ENCODE measurements around the gene MFAP5. TPM values are rescaled to one million over a fixed set of nuclear protein-coding genes. Genes with fewer than 3 reads are reported as not detected.

The MFAP5 gene
- total RNA-seq, 1 donor = 57.9 TPM

GRCh38 chr12:8675591-8676036 is 13.0 kb upstream of the MFAP5 start:
- Histone ChIP-seq H3K4me3 (ENCODE audit: insufficient read depth, low read length) (no peak overlapping the region), H3K79me2 (ENCODE audit: insufficient read depth, low read length) (no peaks in the 10 kb centered on the region), H3K27ac (ENCODE audit: low read depth, low read length) (no peak overlapping the region), H4K20me1 (ENCODE audit: insufficient read depth, low read length) (no peaks in the 10 kb centered on the region), H3K27me3 (ENCODE audit: insufficient read depth, low read length) (no peaks in the 10 kb centered on the region), H2AFZ (ENCODE audit: low read length) (no peak overlapping the region), H3K4me2 (ENCODE audit: insufficient read depth, low read length) (no peak overlapping the region), H3K36me3 (ENCODE audit: insufficient read depth, low read length) (no peaks in the 10 kb centered on the region), H3K4me1 (ENCODE audit: insufficient read depth, low read length) (no peaks in the 10 kb centered on the region), H3K9me3 (ENCODE audit: low read depth, low read length) (no peaks in the 10 kb centered on the region)
- TF ChIP-seq, protein P1, sequence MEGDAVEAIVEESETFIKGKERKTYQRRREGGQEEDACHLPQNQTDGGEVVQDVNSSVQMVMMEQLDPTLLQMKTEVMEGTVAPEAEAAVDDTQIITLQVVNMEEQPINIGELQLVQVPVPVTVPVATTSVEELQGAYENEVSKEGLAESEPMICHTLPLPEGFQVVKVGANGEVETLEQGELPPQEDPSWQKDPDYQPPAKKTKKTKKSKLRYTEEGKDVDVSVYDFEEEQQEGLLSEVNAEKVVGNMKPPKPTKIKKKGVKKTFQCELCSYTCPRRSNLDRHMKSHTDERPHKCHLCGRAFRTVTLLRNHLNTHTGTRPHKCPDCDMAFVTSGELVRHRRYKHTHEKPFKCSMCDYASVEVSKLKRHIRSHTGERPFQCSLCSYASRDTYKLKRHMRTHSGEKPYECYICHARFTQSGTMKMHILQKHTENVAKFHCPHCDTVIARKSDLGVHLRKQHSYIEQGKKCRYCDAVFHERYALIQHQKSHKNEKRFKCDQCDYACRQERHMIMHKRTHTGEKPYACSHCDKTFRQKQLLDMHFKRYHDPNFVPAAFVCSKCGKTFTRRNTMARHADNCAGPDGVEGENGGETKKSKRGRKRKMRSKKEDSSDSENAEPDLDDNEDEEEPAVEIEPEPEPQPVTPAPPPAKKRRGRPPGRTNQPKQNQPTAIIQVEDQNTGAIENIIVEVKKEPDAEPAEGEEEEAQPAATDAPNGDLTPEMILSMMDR (IDR thresholded peaks at IDR 0.05; ENCODE audit: extremely low read depth, low read depth, low read length) = no peak
- no peak for DNase-seq (ENCODE audit: insufficient read length, low spot score, missing footprints)

GRCh38 chr12:8672381-8672780 is 9.8 kb upstream of the MFAP5 start:
- no peak overlapping the region for H2AFZ ChIP-seq (ENCODE audit: low read length)
- H3K9me3 ChIP-seq (ENCODE audit: low read depth, low read length) = no peaks in the 10 kb centered on the region
- no peaks in the 10 kb centered on the region for H3K4me1 ChIP-seq (ENCODE audit: insufficient read depth, low read length)
- H4K20me1 ChIP-seq (ENCODE audit: insufficient read depth, low read length) = no peaks in the 10 kb centered on the region
- TF ChIP-seq, protein P1 (IDR thresholded peaks at IDR 0.05; ENCODE audit: extremely low read depth, low read depth, low read length) = no peak
- H3K4me2 ChIP-seq (ENCODE audit: insufficient read depth, low read length) = no peak overlapping the region
- no peak overlapping the region for H3K4me3 ChIP-seq (ENCODE audit: insufficient read depth, low read length)
- no peaks in the 10 kb centered on the region for H3K79me2 ChIP-seq (ENCODE audit: insufficient read depth, low read length)
- H3K27me3 ChIP-seq (ENCODE audit: insufficient read depth, low read length) = no peaks in the 10 kb centered on the region
- no peaks in the 10 kb centered on the region for H3K36me3 ChIP-seq (ENCODE audit: insufficient read depth, low read length)
- no peak for DNase-seq (ENCODE audit: insufficient read length, low spot score, missing footprints)
- H3K27ac ChIP-seq (ENCODE audit: low read depth, low read length) = no peak overlapping the region

- H3K4me2 ChIP-seq (ENCODE audit: insufficient read depth, low read length) = no peak overlapping the region
- no peaks in the 10 kb centered on the region for H4K20me1 ChIP-seq (ENCODE audit: insufficient read depth, low read length)
- H3K4me3 ChIP-seq (ENCODE audit: insufficient read depth, low read length) = no peak overlapping the region
- no peaks in the 10 kb centered on the region for H3K27me3 ChIP-seq (ENCODE audit: insufficient read depth, low read length)
- H3K36me3 ChIP-seq (ENCODE audit: insufficient read depth, low read length) = no peaks in the 10 kb centered on the region
- no peak overlapping the region for H2AFZ ChIP-seq (ENCODE audit: low read length)
- no peaks in the 10 kb centered on the region for H3K4me1 ChIP-seq (ENCODE audit: insufficient read depth, low read length)
- no peak overlapping the region for H3K27ac ChIP-seq (ENCODE audit: low read depth, low read length)
- no peaks in the 10 kb centered on the region for H3K9me3 ChIP-seq (ENCODE audit: low read depth, low read length)
- TF ChIP-seq, protein P1 (IDR thresholded peaks at IDR 0.05; ENCODE audit: extremely low read depth, low read depth, low read length) = no peak
- no peak for DNase-seq (ENCODE audit: insufficient read length, low spot score, missing footprints)
- H3K79me2 ChIP-seq (ENCODE audit: insufficient read depth, low read length) = no peaks in the 10 kb centered on the region
Observed at GRCh38 chr12:8668441-8668840, 5.8 kb upstream of the MFAP5 start.

- Histone ChIP-seq H3K9me3 (ENCODE audit: low read depth, low read length) (no peaks in the 10 kb centered on the region), H3K4me3 (ENCODE audit: insufficient read depth, low read length) (no peak overlapping the region), H4K20me1 (ENCODE audit: insufficient read depth, low read length) (no peaks in the 10 kb centered on the region), H3K79me2 (ENCODE audit: insufficient read depth, low read length) (no peaks in the 10 kb centered on the region), H3K4me2 (ENCODE audit: insufficient read depth, low read length) (no peak overlapping the region), H3K27me3 (ENCODE audit: insufficient read depth, low read length) (no peaks in the 10 kb centered on the region), H3K27ac (ENCODE audit: low read depth, low read length) (no peak overlapping the region), H2AFZ (ENCODE audit: low read length) (no peak overlapping the region), H3K4me1 (ENCODE audit: insufficient read depth, low read length) (peaks cover 4% of the 10 kb centered on the region), H3K36me3 (ENCODE audit: insufficient read depth, low read length) (no peaks in the 10 kb centered on the region)
- no peak for DNase-seq (ENCODE audit: insufficient read length, low spot score, missing footprints)
- TF ChIP-seq, protein P1 (IDR thresholded peaks at IDR 0.05; ENCODE audit: extremely low read depth, low read depth, low read length) = no peak
Observed at GRCh38 chr12:8667270-8667669, 4.6 kb upstream of the MFAP5 start.
